Mammary epithelial cell (primary cell): ENCODE measurements around the gene ELP2.

Source experiments
- CTCF ChIP-seq, 2 donors: IDR thresholded peaks in 1 of 2; conservative IDR thresholded peaks in 1 of 2; 2 replicates each; pipeline ENCODE4 v1.5.1; 2011 to 2012; ENCODE audit warnings: inconsistent platforms in 2 of 2, low read length in 2 of 2, mild to moderate bottlenecking in 2 of 2, control low read depth in 1 of 2, low read depth in 1 of 2; ENCODE audit not compliant: insufficient read depth in 1 of 2; ENCODE audit errors: extremely low read depth in 1 of 2
- EZH2 ChIP-seq: IDR thresholded peaks from 2 replicates; pipeline ENCODE4 v1.6.1; 2012; ENCODE audit warnings: low read length, inconsistent platforms, borderline replicate concordance

- TF ChIP-seq CTCF (conservative IDR thresholded peaks at IDR 0.05 in 1 of 2, IDR thresholded peaks at IDR 0.05 in 1 of 2; ENCODE audit: extremely low read depth in 1 of 2, insufficient read depth in 1 of 2, low read depth in 1 of 2, low read length in 2 of 2) (no peak), EZH2 (no peak)
Measured at GRCh38 chr18:36217348-36217747, 87.6 kb downstream of the ELP2 start.
